A673 (cell line): ENCODE measurements around the gene CARMIL1. TPM values are rescaled to one million over a fixed set of nuclear protein-coding genes. Genes with fewer than 3 reads are reported as not detected.

Experiments used
- BruUV-seq: library from RNA; stranded (reverse); fragments of 400-500 nt; replicated peaks from 2 replicates; lab custom pipeline; 2021; lab: Mats Ljungman, UMichigan
- CTCF ChIA-PET: fragments of 300-600 bp; sonication (Branson Sonifier 250); formaldehyde crosslinking; loops from one replicate; lab custom pipeline; 2022; ENCODE audit warnings: antibody characterized with exemption; lab: Charles Lee
- POLR2A ChIA-PET: fragments of 300-600 bp; sonication (Branson Sonifier 250); formaldehyde crosslinking; loops from one replicate; lab custom pipeline; 2022; ENCODE audit warnings: antibody characterized with exemption; ENCODE audit not compliant: low non-redundant PET; lab: Charles Lee
- DNase-seq: peaks from one replicate; pipeline ENCODE4 v3.0.0-alpha.2; 2015; ENCODE audit warnings: low spot score
- H3K27ac ChIP-seq: fragments of 200-600 bp; sonication (generic); 2 replicates; pipeline ENCODE4 v1.5.1; 2016; ENCODE audit warnings: mixed run types, low read depth, mild to moderate bottlenecking, mixed read lengths, antibody characterized with exemption, low read length; ENCODE audit not compliant: poor library complexity, severe bottlenecking
- H3K27me3 ChIP-seq: fragments of 200-600 bp; sonication (generic); replicated peaks from 2 replicates; pipeline ENCODE4 v1.6.1; 2017; ENCODE audit warnings: mixed run types, low read depth, mild to moderate bottlenecking, mixed read lengths, antibody characterized with exemption, low read length; ENCODE audit not compliant: insufficient read depth, poor library complexity
- H3K36me3 ChIP-seq: fragments of 200-600 bp; sonication (generic); 2 replicates; pipeline ENCODE4 v1.6.1; 2016; ENCODE audit warnings: mixed run types, mild to moderate bottlenecking, mixed read lengths, antibody characterized with exemption, low read length; ENCODE audit not compliant: insufficient read depth, poor library complexity, severe bottlenecking
- H3K4me1 ChIP-seq: fragments of 200-600 bp; sonication (generic); 2 replicates; pipeline ENCODE4 v1.6.1; 2017; ENCODE audit warnings: mixed run types, mild to moderate bottlenecking, mixed read lengths, antibody characterized with exemption, low read length; ENCODE audit not compliant: insufficient read depth, poor library complexity, severe bottlenecking
- H3K4me3 ChIP-seq: fragments of 200-600 bp; sonication (generic); 2 replicates; pipeline ENCODE4 v1.5.1; 2016; ENCODE audit warnings: low read depth, mixed run types, mild to moderate bottlenecking, mixed read lengths, low read length; ENCODE audit not compliant: poor library complexity, severe bottlenecking
- H3K9me3 ChIP-seq: fragments of 200-600 bp; sonication (generic); 2 replicates; pipeline ENCODE4 v1.6.1; 2016; ENCODE audit warnings: mixed run types, low read depth, mild to moderate bottlenecking, mixed read lengths, antibody characterized with exemption, low read length; ENCODE audit not compliant: poor library complexity, severe bottlenecking
- CTCF ChIP-seq: fragments of 300-800, 200-600 bp; sonication (generic); conservative IDR thresholded peaks from 2 replicates; pipeline ENCODE4 v1.5.1; 2017; ENCODE audit warnings: low read depth, mild to moderate bottlenecking, antibody characterized with exemption, low read length, moderate library complexity, mixed read lengths
- EZH2 ChIP-seq: fragments of 200-600 bp; sonication (generic); IDR thresholded peaks from 2 replicates; pipeline ENCODE4 v1.6.1; 2017; ENCODE audit warnings: borderline replicate concordance, low read depth, mild to moderate bottlenecking, mixed read lengths, antibody characterized with exemption, low read length; ENCODE audit not compliant: poor library complexity, severe bottlenecking
- intact Hi-C: fragments of 100-400 bp; cut with micrococcal nuclease; formaldehyde crosslinking; loops from one replicate; pipeline ENCODE4 v1.10.0; 2022; ENCODE audit not compliant: unreplicated experiment
- total RNA-seq: library from RNA; stranded (reverse); gene quantifications from 2 replicates; pipeline ENCODE4 v1.2.3, GENCODE V29; 2021

CARMIL1 gene
- total RNA-seq, 1 experiment from 2014 or later = 7.2 TPM

GRCh38 chr6:25326960-25327359 is 47.8 kb downstream of the CARMIL1 start:
- Histone ChIP-seq H3K9me3 (no peaks in the 10 kb centered on the region), H3K4me3 (no peak overlapping the region), H3K4me1 (peaks cover 15% of the 10 kb centered on the region), H3K27me3 (no peaks in the 10 kb centered on the region), H3K27ac (no peak overlapping the region), H3K36me3 (no peaks in the 10 kb centered on the region)
- ChIA-PET POLR2A (no interaction called here), CTCF (no interaction called here)
- intact Hi-C loops = no loop called here
- no TSS peak for BruUV-seq
- no peak for TF ChIP-seq CTCF
- TF ChIP-seq EZH2 = no peak
- no peak for DNase-seq

- Histone ChIP-seq H3K36me3 (no peaks in the 10 kb centered on the region), H3K27ac (no peak overlapping the region), H3K9me3 (no peaks in the 10 kb centered on the region), H3K4me3 (no peak overlapping the region), H3K27me3 (no peaks in the 10 kb centered on the region), H3K4me1 (peaks cover 15% of the 10 kb centered on the region)
- DNase-seq = no peak
- intact Hi-C loops = no loop called here
- ChIA-PET CTCF (no interaction called here), POLR2A (no interaction called here)
- TF ChIP-seq CTCF (no peak), EZH2 (no peak)
- no TSS peak for BruUV-seq
These were observed 48.3 kb downstream of the CARMIL1 start for GRCh38 chr6:25327432-25327831.

- no peak for TF ChIP-seq EZH2
- no peak for TF ChIP-seq CTCF
- H3K4me3 ChIP-seq = no peak overlapping the region
- no peaks in the 10 kb centered on the region for H3K36me3 ChIP-seq
- POLR2A ChIA-PET = no interaction called here
- BruUV-seq = no TSS peak
- no peak for DNase-seq
- peaks cover 19% of the 10 kb centered on the region for H3K4me1 ChIP-seq
- no peaks in the 10 kb centered on the region for H3K9me3 ChIP-seq
- CTCF ChIA-PET = interaction anchor here (0.6 kb wide), 1 partner anchor 50 kb away, joined by 4 read pairs; the partner anchor contains the start of gene CARMIL1
- intact Hi-C loops = no loop called here
- no peaks in the 10 kb centered on the region for H3K27me3 ChIP-seq
- H3K27ac ChIP-seq = no peak overlapping the region
These were observed 50.1 kb downstream of the CARMIL1 start for GRCh38 chr6:25329161-25329817.
